KOPT-K1 (cell line): ENCODE results near the gene RRM2.
A peak's percentile ranks its signal among the peaks of the same experiment; 100 is the strongest.

Experiments used
- H3K27ac ChIP-seq: fragments of 200-600 bp; sonication (generic); 2 replicates; pipeline ENCODE4 v1.5.1; 2016; ENCODE audit warnings: antibody characterized with exemption, mild to moderate bottlenecking, low read depth, low read length; ENCODE audit not compliant: poor library complexity, severe bottlenecking
- H3K36me3 ChIP-seq: fragments of 200-600 bp; sonication (generic); 2 replicates; pipeline ENCODE4 v1.5.1; 2017; ENCODE audit warnings: antibody characterized with exemption, mild to moderate bottlenecking, low read length, moderate library complexity; ENCODE audit not compliant: insufficient read depth
- H3K9me3 ChIP-seq: fragments of 200-600 bp; sonication (generic); 2 replicates; pipeline ENCODE4 v1.5.1; 2017; ENCODE audit warnings: antibody characterized with exemption, low read length, mild to moderate bottlenecking; ENCODE audit not compliant: insufficient read depth, poor library complexity, severe bottlenecking

The RRM2 gene

DNA sequence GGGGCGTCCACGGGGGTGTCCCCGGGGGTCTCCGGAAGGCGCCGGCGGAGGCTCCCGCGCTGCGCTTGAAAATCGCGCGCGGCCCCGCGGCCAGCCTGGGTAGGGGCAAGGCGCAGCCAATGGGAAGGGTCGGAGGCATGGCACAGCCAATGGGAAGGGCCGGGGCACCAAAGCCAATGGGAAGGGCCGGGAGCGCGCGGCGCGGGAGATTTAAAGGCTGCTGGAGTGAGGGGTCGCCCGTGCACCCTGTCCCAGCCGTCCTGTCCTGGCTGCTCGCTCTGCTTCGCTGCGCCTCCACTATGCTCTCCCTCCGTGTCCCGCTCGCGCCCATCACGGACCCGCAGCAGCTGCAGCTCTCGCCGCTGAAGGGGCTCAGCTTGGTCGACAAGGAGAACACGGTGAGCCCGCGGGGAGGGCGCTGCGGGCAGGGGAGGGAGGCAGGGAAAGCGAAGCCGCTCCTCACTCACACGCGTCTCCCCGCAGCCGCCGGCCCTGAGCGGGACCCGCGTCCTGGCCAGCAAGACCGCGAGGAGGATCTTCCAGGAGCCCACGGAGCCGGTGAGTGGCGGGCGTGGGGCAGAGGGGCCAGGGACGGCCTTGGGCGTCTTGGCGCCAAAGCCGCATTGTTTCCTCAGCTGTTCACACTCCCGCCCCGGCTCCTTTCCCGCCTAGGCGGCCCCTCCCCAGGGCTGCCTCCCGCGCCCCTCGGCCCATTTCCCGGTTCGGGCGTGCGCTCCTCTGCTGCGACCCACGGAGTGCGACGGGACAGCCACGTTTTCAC, at the start of gene RRM2:
Gene RRM2 (plus strand): TSS at position 240 of the 781 bp plus-strand sequence. CDS start 60 bp downstream, at position 300.
- peak within 1 kb of the TSS; percentile 99 for H3K27ac ChIP-seq

GRCh38 chr2:10073706-10074105, 48.8 kb upstream of the RRM2 start:
- H3K27ac ChIP-seq, result no peak overlapping the region
- H3K9me3 ChIP-seq, result no peaks in the 10 kb centered on the region
- no peaks in the 10 kb centered on the region for H3K36me3 ChIP-seq

More for the DNA sequence above, at the start of gene RRM2:
- no peaks in the 10 kb centered on the region for H3K9me3 ChIP-seq
- H3K36me3 ChIP-seq, result peaks cover 48% of the 10 kb centered on the region

GRCh38 chr2:10075101-10075500, 47.4 kb upstream of the RRM2 start:
- Histone ChIP-seq H3K9me3 (no peaks in the 10 kb centered on the region), H3K27ac (no peak overlapping the region), H3K36me3 (no peaks in the 10 kb centered on the region)

- H3K36me3 ChIP-seq, result no peaks in the 10 kb centered on the region
- H3K27ac ChIP-seq, result no peak overlapping the region
- H3K9me3 ChIP-seq, result no peaks in the 10 kb centered on the region
Measured at GRCh38 chr2:10075571-10076209, 46.8 kb upstream of the RRM2 start.

- Histone ChIP-seq H3K36me3 (no peaks in the 10 kb centered on the region), H3K9me3 (no peaks in the 10 kb centered on the region), H3K27ac (no peak overlapping the region)
Measured at GRCh38 chr2:10076511-10076910, 46.0 kb upstream of the RRM2 start.

- no peaks in the 10 kb centered on the region for H3K9me3 ChIP-seq
- H3K36me3 ChIP-seq, result no peaks in the 10 kb centered on the region
- H3K27ac ChIP-seq, result no peak overlapping the region
Measured at GRCh38 chr2:10076988-10077527, 45.5 kb upstream of the RRM2 start.

DNA sequence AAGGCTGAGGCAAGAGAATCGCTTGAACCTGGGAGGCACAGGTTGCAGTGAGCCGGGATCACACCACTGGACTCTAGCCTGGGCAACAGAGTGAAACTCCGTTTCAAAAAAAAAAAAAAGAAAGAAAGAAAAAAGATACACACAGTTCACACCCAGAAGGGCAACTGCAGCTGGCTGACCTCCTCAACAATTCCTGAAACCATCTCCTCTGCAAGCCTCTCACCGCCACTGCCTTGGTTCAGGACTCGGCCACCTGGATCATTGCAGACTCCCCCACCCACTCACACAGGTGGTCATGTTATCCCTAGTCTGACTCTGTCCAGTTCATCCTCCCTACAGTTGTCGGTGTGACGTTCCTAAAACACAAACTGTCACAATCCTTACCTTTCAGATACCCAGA, 44.5 kb upstream of the RRM2 start:
- Histone ChIP-seq H3K36me3 (no peaks in the 10 kb centered on the region), H3K27ac (no peak overlapping the region), H3K9me3 (no peaks in the 10 kb centered on the region)

DNA sequence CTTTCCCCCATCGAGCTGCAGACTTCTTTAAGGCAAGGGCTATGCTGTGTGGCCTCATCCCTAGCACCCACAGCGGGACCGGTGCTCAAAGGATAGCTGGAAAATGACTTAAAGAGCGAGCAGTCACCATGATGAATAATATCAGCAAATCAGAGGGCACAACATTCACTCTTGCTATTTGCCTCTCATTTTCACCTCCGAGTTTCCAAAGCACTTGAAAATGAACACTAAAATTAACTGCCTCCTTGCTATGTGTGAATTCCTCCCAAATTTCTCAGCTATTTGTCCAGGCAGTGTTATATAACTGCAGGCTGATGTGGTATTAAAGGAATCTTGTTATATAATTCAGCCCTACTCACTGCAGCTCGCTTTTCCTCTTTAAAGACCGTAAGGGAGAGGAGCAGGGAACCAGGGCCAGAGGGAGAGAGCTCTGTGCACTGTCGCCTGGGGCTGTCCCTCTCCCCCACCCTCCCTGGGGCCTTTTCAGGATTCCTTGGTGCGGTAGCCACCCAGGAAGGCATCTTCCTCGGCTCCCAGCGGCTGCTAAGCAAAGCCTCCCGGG, 43.8 kb upstream of the RRM2 start:
- no peaks in the 10 kb centered on the region for H3K36me3 ChIP-seq
- no peaks in the 10 kb centered on the region for H3K9me3 ChIP-seq
- H3K27ac ChIP-seq, result no peak overlapping the region

GRCh38 chr2:10079266-10079869, 43.2 kb upstream of the RRM2 start:
- Histone ChIP-seq H3K9me3 (no peaks in the 10 kb centered on the region), H3K27ac (no peak overlapping the region), H3K36me3 (no peaks in the 10 kb centered on the region)

GRCh38 chr2:10079870-10080535, 42.5 kb upstream of the RRM2 start, which contains the start of gene CYS1:
CYS1 (minus strand) TSS chr2:10080411; CDS start chr2:10080223, 188 bp downstream.
- Histone ChIP-seq H3K36me3 (no peaks in the 10 kb centered on the region), H3K9me3 (no peaks in the 10 kb centered on the region), H3K27ac (no peak within 1 kb of the TSS)

- no peaks in the 10 kb centered on the region for H3K9me3 ChIP-seq
- no peaks in the 10 kb centered on the region for H3K36me3 ChIP-seq
- H3K27ac ChIP-seq, result no peak overlapping the region
Measured at GRCh38 chr2:10080536-10081304, 41.8 kb upstream of the RRM2 start.

DNA sequence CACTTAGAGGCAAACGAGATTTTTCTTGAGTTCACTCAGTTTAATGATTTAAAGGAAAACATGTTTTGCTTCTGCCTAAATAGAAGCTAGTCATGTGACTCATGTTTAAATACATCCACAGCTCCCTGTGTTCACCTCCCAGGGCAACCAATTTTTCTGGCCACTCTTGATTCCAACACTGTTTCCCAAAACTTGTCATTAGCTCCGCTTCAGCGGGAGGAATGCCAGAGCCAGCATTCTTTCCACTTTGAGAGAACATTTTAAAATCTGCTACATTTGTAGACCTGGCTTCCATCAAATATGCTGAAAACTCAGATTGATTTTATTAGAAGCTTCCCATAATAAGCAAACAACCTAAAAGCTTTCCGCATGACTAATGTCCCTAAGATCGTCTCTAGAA, 39.5 kb upstream of the RRM2 start:
- no peak overlapping the region for H3K27ac ChIP-seq
- no peaks in the 10 kb centered on the region for H3K9me3 ChIP-seq
- H3K36me3 ChIP-seq, result no peaks in the 10 kb centered on the region

DNA sequence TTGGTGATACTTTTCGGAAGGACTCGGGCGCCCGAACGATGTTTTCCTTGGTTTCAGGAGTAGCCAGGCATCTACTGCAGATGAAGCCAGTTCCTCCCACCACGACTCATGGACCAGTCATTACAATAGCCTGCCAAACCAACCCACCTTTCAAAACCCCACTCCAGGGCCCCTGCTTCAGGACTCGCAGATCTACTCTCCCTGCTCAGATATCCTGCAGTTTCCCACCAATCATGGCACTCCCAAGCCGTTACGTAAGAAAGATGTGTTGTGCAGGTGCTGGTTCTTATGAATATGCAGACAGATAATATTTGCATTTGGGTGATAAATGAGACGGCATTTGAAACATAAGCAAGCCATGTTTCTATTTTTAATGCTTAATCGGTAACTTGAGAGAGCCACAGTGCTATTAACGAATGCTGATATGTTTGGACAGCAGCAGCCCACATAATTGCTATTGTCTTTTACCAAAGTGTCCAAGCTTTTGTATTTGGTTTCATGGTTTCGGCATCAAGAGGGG, 38.8 kb upstream of the RRM2 start:
- no peak overlapping the region for H3K27ac ChIP-seq
- no peaks in the 10 kb centered on the region for H3K9me3 ChIP-seq
- no peaks in the 10 kb centered on the region for H3K36me3 ChIP-seq
